GM18951 (cell line): ENCODE results near the gene CENPF.
"Not testable (repeated sequence)": the region's sequence is repeated elsewhere in the genome, so short reads cannot be mapped to it uniquely, and the experiment has no call there.

Experiments used
- POLR2A ChIP-seq: IDR thresholded peaks from 4 replicates; pipeline ENCODE4 v1.6.1; 2011; ENCODE audit warnings: mild to moderate bottlenecking; ENCODE audit not compliant: insufficient read length, insufficient read depth; ENCODE audit errors: extremely low read depth
- in situ Hi-C: fragments of 300-500 bp; cut with MboI; formaldehyde crosslinking; loops from one replicate; pipeline ENCODE4 v1.12.0; 2022; ENCODE audit warnings: low sequenced_read_pairs, mixed read lengths, inconsistent platforms; ENCODE audit not compliant: unreplicated experiment

CENPF gene

DNA sequence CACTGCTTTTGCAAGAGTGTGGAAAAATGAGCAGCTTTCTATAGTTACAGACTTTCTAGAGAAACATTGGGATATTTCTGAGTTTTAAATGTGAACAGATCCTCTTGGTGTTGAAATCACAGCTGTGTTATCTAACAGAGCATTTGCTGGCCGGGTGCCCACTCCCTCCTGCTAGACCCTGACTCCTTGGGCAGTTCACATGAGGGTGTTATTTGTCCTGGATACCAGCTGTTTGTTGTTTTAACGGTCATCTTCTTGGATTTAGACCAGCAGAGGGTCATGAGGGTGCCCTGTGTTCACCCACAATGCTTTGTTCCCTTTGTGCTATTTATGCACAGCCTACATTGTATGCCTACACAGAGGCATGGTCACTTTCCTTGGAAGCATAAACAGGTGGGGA is 67.1 kb downstream of the CENPF start:
- in situ Hi-C loops: no loop called here

DNA sequence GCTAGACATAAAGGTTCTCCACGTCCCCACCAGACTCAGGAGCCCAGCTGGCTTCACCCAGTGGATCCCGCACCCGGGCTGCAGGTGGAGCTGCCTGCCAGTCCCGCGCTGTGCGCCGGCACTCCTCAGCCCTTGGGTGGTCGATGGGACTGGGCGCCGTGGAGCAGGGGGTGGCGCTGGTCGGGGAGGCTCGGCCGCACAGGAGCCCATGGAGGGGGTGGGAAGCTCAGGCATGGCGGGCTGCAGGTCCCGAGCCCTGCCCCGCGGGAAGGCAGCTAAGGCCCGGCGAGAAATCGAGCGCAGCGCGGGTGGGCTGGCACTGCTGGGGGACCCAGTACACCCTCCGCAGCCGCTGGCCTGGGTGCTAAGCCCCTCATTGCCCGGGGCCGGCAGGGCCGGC is 70.0 kb downstream of the CENPF start:
- in situ Hi-C loops: not testable (repeated sequence)

More for the DNA sequence above, 67.1 kb downstream of the CENPF start:
- TF ChIP-seq POLR2A: no peak

DNA sequence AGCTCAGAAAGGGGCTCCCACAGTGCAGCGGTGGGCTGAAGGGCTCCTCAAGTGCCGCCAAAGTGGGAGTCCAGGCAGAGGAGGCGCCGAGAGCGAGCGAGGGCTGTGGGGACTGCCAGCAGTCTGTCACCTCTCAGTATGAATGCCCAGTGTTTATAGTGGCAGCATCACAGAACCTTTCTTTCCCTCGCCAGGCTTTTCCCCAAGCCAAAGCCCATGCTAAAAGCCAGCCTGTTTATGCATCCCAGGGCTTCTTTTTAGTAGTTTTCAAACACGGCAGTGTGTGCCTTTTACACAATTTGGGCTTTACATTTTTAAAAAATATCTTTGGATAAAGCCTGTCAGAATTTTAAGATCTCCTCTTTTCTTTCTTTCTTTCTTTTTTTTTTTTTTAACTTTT is 70.6 kb downstream of the CENPF start:
- no peak for TF ChIP-seq POLR2A
- in situ Hi-C loops: no loop called here

DNA sequence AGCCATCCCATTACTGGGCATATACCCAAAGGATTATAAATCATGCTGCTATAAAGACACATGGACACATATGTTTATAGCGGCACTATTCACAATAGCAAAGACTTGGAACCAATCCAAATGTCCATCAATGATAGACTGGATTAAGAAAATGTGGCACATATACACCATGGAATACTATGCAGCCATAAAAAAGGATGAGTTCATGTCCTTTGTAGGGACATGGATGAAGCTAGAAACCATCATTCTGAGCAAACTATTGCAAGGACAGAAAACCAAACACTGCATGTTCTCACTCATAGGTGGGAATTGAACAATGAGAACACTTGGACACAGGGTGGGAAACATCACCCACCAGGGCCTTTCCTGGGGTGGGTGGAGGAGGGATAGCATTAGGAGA is 72.5 kb downstream of the CENPF start:
- in situ Hi-C loops: not testable (repeated sequence)

DNA sequence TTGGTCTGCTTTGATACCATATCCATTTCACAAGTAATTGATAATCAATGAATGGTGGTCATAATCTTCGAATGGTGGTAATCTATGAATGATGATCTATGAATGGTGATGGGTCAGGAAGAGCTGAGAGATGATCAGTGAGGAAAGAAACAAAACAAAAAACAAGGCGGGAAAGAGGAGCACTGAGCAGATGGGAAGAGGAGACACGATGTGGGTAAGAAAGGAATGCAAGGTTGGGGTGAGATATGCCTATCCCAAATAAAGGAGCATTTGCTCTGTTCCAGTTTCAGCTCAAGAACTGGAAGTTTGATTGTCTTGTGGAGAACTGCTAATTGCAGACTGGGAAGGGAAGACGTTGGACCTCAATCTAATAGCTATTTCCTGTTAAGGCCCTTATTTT is 73.8 kb downstream of the CENPF start:
- in situ Hi-C loops: no loop called here
- no peak for TF ChIP-seq POLR2A

DNA sequence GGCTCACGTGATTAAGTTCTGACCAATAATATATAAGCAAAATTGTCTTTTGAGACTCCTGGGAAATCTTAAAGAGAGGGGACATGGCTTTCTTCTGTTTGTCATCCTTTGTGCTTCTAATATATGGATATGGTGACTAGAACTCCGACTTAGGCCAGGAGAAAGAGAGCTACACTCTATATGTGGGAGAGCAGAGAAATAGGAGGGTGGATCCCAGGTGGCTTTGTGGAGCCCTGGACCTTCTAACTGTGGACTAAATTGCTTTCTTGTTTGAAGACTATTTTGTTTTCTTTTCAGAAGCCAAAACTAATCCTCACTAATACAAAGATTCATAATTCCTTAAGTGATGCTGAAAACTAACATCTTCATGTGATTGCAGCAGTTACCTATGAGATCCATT is 75.0 kb downstream of the CENPF start:
- no peak for TF ChIP-seq POLR2A
- in situ Hi-C loops: no loop called here

DNA sequence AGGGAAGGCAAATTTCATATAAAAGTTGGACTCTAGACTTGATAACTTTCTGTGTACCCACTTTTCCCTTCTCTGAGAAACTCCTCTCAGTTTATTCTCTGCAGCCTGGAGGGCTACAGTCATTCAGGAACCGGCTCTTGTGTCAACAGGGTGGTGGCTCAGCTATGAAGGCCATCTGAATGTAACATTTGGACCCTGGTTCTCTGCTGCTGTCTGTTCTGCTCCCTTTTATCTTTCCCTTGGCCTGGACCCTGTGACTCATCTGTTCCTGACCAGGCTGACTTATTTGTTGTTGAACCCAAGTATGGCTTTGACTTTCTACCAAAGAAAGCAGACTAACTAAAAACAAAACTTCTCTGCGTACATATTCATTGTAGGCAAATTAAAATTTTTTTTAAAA is 75.4 kb downstream of the CENPF start:
- in situ Hi-C loops: no loop called here

DNA sequence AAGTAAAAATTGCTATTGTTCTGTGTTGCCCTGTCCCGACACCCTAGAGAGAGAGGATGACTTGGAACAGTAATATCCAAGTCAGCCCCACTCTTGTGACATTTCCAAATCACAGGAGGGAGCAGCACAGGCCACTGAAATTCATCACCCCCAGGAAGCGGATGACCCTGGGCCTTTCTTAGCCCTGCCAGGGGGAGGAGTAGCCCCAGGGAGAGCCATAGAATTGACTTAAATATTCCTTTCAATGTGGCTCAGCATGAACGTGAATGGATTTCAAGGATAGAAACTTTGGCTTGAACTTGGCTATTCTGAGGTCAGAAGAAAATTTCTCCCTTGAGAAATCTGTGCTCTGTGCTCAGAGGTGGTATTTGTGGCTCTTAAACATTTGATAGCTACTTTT is 80.6 kb downstream of the CENPF start:
- TF ChIP-seq POLR2A: no peak
- in situ Hi-C loops: no loop called here

More for the DNA sequence above, 75.4 kb downstream of the CENPF start:
- TF ChIP-seq POLR2A: no peak

DNA sequence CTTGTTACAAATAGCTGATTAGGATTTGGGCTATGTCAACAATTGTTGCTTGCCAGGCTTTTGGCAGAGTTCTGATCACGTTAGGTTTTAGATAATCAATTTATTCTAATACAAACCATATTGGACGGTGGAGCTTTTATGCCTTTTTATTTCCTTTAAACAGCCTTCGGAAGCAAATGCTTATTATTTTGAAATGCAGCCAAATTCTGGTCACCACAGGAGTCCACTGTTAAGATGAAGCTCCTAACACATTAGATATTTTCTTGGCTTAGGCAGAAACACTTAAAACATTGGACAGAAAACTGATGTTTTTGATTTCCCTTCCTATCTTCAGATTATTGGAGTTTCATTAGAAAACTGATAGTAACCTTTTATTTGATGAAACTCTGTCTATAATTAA is 82.9 kb downstream of the CENPF start:
- no peak for TF ChIP-seq POLR2A
- in situ Hi-C loops: no loop called here

DNA sequence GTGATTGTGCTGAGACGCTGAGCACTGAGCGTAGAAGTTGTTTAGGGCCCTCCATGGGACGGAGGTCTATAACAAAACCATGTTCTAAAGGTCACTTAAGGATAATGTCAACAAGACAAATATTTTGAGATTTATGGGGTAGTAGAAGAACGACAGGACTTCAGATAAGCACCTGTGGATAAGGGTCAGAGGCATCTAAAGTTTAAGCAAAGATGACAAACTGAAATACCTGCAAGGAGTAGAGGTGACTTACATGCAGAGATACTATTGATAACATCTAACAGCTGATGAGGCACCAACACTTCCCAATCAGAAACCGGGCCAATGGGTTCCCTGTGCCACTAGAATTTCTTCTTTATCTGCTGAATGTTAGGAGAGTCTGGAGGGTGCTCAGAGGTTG is 83.5 kb downstream of the CENPF start:
- in situ Hi-C loops: no loop called here
- TF ChIP-seq POLR2A: no peak

DNA sequence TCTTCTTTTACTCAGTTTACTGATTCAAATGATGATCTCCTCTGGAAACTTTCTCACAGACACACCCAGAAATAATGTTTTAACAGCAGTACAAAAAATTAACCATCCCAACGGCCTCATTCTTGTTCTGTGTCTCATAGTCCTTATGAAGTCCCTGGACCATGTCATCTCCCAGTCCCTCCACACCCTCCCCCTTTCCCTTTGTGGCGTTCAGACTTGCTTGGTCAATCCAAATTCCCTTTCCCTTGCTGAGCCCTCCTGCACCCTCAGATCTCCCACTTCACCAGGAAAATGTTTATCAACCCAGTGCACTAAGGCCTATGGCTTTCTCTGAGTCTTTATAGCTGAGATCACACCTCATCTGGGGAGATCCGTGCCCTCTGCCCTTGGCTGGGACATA is 85.9 kb downstream of the CENPF start:
- in situ Hi-C loops: no loop called here
- no peak for TF ChIP-seq POLR2A

DNA sequence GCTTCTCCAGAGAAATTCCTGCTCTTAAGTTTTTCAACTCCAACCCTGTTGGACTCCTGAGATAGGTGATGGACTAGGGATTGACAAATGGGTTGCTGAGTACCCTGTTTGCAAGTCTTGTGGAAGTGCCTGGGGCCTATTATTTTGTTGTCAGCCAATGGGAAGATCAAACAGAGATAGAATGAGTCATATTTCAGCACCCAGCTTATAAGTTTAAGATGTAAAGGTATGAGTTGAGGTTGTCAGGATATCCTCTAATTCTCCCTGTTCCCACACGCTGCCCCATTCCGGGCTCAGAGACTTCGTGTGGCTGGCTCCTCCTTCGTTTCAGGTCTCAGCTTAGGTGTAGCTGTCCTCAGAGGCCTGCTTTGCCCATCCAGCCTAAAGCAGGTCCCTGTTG is 91.8 kb downstream of the CENPF start:
- in situ Hi-C loops: no loop called here
- no peak for TF ChIP-seq POLR2A

DNA sequence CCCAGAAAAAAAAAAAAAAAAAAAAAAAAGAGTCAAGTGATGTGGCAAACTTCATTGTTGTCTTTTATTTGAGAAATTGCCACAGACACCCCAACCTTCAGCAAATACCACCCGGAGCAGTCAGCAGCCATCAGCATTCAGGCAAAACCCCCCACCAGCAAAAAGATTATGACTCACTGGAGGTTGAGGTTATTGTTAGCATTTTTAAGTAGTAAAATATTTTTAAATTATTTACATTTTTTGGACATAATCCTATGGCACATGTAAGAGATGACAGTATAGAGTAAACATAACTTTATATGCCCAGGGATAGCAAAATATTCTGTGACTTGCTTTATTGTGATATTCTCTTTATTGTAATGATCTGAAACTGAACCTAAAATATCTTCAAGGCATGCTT is 95.6 kb downstream of the CENPF start:
- in situ Hi-C loops: no loop called here
- no peak for TF ChIP-seq POLR2A

DNA sequence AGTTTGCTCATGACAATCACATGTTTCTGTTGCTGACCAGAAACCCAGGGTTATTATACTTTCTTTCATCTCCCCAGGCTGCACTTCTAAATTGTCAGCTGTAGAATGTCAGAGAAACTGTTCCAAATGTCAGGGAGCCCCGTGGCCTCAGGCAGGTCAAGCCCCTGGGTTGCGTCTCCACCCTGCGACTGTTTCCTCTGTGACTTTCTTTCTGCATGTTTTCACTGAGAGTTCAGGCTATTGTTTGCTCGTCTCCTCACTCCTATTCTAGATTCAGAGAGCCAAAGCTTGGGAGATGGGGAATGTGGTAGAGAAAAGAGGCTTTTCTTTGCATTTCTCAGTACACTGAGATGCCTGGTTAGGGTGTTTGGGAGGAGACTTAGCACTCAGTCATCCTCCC is 97.4 kb downstream of the CENPF start:
- no peak for TF ChIP-seq POLR2A

DNA sequence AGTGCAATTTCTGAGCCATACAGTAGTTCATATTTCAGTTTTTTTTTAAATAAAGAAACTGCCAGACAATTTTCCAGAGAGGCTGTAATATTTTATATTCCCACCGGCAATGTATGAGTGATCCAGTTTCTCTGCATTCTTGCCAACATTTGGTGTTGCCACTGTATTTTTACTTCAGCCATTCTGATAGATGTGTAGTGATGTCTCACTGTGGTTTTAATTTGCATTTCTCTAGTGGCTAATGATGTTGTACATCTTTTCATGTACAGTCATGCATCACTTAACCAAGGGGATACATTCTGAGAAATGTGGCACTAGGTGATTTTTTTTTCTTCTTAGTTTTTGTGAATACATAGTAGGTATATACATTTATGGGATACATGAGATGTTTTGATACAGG is 99.6 kb downstream of the CENPF start:
- in situ Hi-C loops: no loop called here
- no peak for TF ChIP-seq POLR2A

More for the DNA sequence above, 97.4 kb downstream of the CENPF start:
- in situ Hi-C loops: no loop called here
